ENCODE data around the gene DOK4.

The DOK4 gene

GRCh38 chr16:57483725-57484514 lies 2.4 kb downstream of the DOK4 start:
- Histone ChIP-seq H3K27me3 (ENCODE audit: control insufficient read depth, low read length) (peaks cover 19% of the 10 kb centered on the region), H3K79me2 (ENCODE audit: control insufficient read depth, low read length) (no peaks in the 10 kb centered on the region), H3F3A (ENCODE audit: control insufficient read depth, insufficient read depth) (no peaks in the 10 kb centered on the region), H4K20me1 (ENCODE audit: control insufficient read depth, insufficient read depth, low read depth, low read length) (no peaks in the 10 kb centered on the region), H3K4me2 (ENCODE audit: low read length) (no peak overlapping the region), H3K4me3 (ENCODE audit: low read length) (no peak overlapping the region), H3K9me2 (replicated peaks; ENCODE audit: control insufficient read depth, low read length) (no peaks in the 10 kb centered on the region), H3K27ac (ENCODE audit: low read depth, low read length) (no peak overlapping the region), H3K9me3 (ENCODE audit: control insufficient read depth, insufficient read depth, low read length) (no peaks in the 10 kb centered on the region), H3K4me1 (ENCODE audit: control insufficient read depth, low read length) (peaks cover 16% of the 10 kb centered on the region), H3K36me3 (ENCODE audit: control insufficient read depth, low read length) (no peaks in the 10 kb centered on the region)
- TF ChIP-seq EZH2phosphoT487 (IDR thresholded peaks at IDR 0.05; ENCODE audit: borderline replicate concordance, low read length) (no peak), CTCF (IDR thresholded peaks at IDR 0.05; ENCODE audit: low read depth, low read length, poor library complexity, severe bottlenecking) (no peak)

DNA sequence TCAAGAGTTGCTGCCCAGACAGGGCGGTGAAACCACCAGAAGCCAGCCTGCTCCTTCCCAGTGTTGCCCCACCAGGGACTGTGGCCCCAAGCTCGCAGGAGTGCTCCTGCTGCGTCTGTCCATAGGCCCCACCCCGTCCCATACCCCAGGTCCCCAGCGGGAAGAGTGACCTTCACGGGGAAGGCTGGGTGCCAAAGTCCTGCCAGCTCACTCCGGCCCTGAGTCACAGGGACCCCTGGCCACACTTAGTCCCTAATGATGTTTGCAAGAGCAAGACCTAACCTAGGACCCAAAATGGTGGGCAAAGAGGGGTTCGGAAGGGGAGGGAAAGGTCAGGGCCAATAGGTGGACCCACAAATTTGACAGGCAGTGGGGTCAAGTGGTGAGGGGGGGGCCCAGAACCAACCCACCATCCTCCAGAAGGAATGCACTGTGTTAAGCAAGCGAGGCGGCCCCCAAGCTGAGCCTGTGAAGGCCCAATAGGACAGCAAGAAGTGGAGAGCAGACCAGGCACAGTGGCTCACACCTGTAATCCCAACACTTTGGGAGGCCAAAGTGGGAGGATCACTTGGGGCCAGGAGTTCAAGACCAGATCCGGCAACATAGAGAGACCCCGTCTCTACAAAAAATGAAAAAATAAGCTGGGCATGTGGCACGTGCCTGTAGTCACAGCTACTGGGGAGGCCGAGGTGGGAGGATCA lies 3.3 kb downstream of the DOK4 start:
- Histone ChIP-seq H4K20me1 (ENCODE audit: control insufficient read depth, insufficient read depth, low read depth, low read length) (no peaks in the 10 kb centered on the region), H3F3A (ENCODE audit: control insufficient read depth, insufficient read depth) (no peaks in the 10 kb centered on the region), H3K79me2 (ENCODE audit: control insufficient read depth, low read length) (no peaks in the 10 kb centered on the region), H3K36me3 (ENCODE audit: control insufficient read depth, low read length) (no peaks in the 10 kb centered on the region), H3K4me1 (ENCODE audit: control insufficient read depth, low read length) (peaks cover 23% of the 10 kb centered on the region), H3K4me3 (ENCODE audit: low read length) (no peak overlapping the region), H3K27ac (ENCODE audit: low read depth, low read length) (no peak overlapping the region), H3K4me2 (ENCODE audit: low read length) (no peak overlapping the region), H3K9me3 (ENCODE audit: control insufficient read depth, insufficient read depth, low read length) (no peaks in the 10 kb centered on the region), H3K27me3 (ENCODE audit: control insufficient read depth, low read length) (peaks cover 19% of the 10 kb centered on the region), H3K9me2 (replicated peaks; ENCODE audit: control insufficient read depth, low read length) (no peaks in the 10 kb centered on the region)
- TF ChIP-seq EZH2phosphoT487 (IDR thresholded peaks at IDR 0.05; ENCODE audit: borderline replicate concordance, low read length) = no peak
- no peak for TF ChIP-seq CTCF (IDR thresholded peaks at IDR 0.05; ENCODE audit: low read depth, low read length, poor library complexity, severe bottlenecking)

- Histone ChIP-seq H3K27me3 (ENCODE audit: control insufficient read depth, low read length) (peaks cover 19% of the 10 kb centered on the region), H3K4me1 (ENCODE audit: control insufficient read depth, low read length) (peaks cover 23% of the 10 kb centered on the region), H3K79me2 (ENCODE audit: control insufficient read depth, low read length) (no peaks in the 10 kb centered on the region), H3K4me3 (ENCODE audit: low read length) (no peak overlapping the region), H4K20me1 (ENCODE audit: control insufficient read depth, insufficient read depth, low read depth, low read length) (no peaks in the 10 kb centered on the region), H3K9me2 (replicated peaks; ENCODE audit: control insufficient read depth, low read length) (no peaks in the 10 kb centered on the region), H3F3A (ENCODE audit: control insufficient read depth, insufficient read depth) (no peaks in the 10 kb centered on the region), H3K36me3 (ENCODE audit: control insufficient read depth, low read length) (no peaks in the 10 kb centered on the region), H3K27ac (ENCODE audit: low read depth, low read length) (no peak overlapping the region), H3K9me3 (ENCODE audit: control insufficient read depth, insufficient read depth, low read length) (no peaks in the 10 kb centered on the region), H3K4me2 (ENCODE audit: low read length) (no peak overlapping the region)
- no peak for TF ChIP-seq CTCF (IDR thresholded peaks at IDR 0.05; ENCODE audit: low read depth, low read length, poor library complexity, severe bottlenecking)
- TF ChIP-seq EZH2phosphoT487 (IDR thresholded peaks at IDR 0.05; ENCODE audit: borderline replicate concordance, low read length) = no peak
Measured at GRCh38 chr16:57481421-57481820, 4.9 kb downstream of the DOK4 start.

Data from DOHH2 (cell line).